NOMO-1 treated with DMSO at 0.1 percent for 48 hours (cell line): Measurements from ENCODE around the gene KRTAP5-2.
A peak's percentile ranks its signal among the peaks of the same experiment; 100 is the strongest.

Source experiments
- DNase-seq: peaks from one replicate; lab custom pipeline; 2025; ENCODE audit not compliant: unreplicated experiment; lab: John Stamatoyannopoulos, UW

The KRTAP5-2 gene

DNA sequence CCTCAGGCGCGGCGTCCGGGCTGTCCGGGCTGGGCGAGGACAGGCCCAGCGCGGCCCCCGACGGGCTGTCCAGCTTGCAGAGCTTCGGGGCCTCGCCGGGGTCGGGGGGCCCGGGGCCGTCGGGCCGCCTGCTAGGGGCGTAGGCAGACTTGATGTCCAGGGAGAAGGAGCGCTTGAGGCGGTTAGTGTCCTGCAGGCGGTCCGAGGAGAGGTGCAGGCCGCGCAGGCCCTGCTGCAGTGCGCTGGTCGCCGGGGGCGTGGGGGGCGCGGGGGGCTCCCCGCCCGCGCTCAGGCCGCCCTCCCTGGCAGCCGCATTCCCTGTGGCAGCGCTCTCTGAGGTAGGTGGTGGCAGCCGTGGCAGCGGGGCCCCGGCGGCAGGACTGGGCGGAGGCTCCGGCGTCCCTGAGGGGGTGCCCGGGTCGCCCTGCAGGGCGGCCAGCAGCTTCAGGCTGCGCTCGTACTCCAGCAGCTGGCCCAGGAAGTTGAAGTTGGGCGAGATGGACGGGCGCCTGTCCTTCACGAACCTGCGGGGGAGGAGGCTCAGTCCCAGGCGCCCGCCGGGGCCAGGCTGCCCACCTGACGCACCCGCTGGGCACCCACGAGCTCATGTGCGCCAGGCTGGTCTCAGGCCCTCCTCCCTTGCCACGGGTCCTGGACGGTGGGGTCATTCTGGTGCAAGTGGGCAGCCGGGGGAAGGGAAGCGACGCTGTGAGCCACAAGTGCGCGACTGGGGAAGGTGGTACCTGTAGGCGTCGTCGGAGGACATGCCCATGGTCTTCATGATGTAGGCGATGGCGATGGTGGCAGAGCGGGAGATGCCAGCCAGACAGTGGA is 40.8 kb downstream of the KRTAP5-2 start:
- DNase-seq, result no peak

DNA sequence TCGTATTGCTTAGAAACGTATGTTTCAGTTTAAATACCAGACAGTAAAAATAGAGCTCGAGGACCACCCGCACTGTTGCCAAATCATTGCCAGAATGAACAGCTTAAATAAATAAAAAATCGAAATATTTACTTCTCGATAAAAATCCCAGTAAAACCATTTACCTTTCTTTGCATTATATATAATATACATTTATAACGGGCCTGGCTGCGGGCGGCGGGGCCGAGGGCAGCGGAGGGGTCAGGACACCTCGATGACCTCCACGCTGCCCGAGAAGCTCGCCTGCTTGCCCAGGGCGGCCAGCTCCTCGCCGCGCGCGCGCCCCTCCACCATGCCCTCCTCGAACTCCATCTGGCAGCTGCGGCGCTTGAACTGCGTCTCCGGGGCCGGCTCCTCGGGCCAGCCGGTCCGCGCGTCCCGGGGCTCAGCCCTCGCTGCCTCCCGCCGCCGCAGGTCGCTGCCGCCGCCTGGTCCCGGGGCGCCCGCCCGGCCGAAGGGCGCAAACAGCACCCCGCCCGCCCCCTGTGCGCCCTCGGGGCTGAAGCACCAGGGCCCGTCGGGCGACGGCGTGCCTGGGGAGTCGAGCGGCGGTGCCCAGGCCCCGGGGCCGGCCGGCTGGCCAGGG is 41.7 kb downstream of the KRTAP5-2 start:
- DNase-seq, result no peak

DNA sequence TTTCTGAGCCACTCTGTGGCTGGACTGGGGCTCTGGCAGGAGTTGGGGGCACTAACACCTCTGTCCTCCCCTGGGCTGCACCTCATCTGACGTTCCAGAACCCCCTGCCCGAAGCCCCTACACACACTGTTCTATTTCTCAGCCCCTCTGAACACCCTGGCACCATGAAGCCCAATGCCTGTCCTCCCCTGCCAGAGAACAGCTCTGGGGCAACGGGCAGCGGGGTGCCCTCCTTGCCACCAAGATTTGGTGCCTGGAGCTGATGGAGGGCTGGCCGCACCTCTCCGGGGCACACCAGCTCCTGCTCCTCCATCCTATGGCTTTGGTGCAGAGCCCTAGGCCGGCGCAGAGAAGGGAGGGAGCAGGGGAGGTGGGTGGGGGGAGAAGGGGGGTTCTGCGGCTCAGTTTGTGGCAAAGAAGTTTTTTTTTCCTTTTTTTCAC is 42.4 kb downstream of the KRTAP5-2 start:
- no peak for DNase-seq

DNA sequence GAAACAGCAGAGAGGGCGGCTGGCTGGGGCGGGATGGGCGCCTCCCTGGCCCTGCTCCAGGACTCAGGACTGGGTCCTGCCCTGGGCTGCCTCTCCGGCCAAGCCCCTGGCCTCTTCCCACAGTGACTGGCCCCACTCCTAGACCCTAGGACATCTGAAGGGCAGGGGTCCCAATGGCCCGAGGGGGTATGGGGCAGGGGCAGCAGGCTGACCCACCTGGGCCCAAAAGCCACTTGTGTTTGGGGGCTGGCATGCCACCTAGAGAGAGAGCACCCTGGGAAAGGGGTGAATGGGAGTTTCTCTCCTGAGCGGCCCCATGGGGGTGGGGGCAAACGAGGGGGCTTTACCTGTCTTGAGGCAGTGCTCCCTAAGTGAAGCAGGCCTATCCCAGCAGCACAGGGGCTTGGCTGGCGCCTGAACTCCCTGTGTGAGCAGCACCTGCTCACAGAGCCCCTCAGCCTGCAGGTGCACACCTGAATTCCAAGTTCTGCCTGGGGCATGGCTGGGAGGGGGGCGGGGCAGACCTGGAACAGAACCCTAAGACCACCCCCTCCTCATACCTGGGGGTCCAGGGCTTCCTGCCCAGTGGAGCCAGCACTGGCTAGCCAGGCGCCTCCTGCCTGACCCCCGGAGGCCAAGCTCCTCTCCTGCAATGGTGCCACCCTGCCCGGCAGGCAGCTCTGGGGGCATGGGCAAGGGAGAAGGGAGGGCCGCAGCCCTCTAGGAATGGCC is 42.9 kb downstream of the KRTAP5-2 start:
- DNase-seq, result no peak

DNA sequence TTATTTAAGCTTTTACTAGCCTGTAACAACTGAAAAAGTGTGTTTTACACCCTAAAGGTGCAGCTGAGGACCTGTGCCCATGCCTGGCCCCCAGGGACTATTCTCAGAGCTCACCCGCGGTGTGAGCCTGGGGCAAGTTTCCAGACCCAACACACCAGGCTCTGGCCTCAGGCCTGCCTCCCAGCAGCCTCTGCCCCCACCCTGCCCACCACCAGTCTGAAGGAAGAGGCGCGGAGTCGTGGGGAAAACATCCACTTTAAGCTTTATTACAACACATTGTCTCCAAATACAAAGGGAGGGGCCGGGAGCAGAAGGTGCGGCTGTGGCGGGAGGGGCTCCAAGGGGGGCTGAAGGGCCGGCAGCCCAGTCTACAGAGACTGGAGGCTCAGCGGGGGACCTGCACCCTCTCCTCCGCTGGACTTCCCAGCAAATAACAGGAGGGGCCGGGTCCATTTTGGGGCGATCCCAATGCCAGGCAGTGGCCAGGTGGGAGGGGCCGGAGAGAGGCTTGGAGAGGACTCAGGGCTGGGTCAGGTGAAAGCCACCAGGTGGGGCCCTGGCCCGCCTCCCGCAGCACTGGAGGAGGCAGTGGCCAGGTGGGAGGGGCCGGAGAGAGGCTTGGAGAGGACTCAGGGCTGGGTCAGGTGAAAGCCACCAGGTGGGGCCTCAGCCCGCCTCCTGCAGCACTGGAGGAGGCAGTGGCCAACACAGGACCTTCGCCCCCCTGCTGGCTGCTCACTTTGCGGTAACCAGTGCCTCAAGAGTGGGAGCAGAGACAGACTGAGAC is 44.1 kb downstream of the KRTAP5-2 start:
- DNase-seq, result no peak

DNA sequence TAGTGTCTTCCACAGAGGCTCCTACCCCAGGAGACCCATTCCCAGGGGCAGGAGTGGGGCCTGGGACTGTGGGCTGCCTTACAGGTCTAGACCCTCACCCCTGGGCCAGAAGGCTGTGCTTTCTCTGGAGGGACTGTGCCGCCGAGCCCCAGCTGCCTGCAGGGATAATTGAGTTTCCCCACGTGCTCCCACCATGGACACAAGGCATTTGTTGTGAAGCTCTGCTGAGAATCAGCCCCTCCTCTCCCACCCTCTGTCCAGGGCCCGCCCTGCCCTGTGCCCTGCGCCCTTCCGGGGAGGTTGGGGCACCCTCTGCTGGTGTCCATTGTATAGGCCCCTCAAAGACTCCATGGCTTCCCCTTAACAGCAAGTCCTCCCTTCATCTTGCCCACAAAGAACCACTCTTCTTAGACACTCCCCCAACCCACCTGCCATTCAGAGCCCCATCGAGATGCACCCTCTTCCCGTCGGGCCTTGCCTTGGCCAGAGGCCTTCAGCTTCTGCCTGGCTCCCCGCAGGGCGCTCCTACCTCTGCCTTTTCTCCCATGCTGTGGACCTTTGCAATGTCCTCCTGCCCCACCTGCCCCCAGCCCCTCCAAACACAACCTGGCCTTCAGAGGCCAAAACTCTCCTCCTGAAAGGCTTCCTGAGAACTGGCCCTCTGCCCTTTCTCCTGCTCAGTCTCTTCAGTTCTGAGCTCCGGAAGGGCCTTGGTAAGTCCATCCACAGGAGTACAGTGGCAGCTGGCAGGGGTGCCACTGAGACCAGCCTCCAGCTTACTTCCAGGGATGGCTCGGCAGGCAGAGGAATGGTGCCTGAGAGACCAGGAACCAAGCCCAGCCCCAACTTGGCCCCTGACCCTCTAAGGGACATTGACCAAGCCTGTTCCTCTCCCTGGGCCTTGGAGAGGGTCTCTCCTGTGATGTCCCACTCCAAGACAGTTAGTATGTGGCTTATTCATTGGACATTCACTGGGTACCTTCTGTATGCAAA is 48.5 kb downstream of the KRTAP5-2 start:
- no peak for DNase-seq

DNA sequence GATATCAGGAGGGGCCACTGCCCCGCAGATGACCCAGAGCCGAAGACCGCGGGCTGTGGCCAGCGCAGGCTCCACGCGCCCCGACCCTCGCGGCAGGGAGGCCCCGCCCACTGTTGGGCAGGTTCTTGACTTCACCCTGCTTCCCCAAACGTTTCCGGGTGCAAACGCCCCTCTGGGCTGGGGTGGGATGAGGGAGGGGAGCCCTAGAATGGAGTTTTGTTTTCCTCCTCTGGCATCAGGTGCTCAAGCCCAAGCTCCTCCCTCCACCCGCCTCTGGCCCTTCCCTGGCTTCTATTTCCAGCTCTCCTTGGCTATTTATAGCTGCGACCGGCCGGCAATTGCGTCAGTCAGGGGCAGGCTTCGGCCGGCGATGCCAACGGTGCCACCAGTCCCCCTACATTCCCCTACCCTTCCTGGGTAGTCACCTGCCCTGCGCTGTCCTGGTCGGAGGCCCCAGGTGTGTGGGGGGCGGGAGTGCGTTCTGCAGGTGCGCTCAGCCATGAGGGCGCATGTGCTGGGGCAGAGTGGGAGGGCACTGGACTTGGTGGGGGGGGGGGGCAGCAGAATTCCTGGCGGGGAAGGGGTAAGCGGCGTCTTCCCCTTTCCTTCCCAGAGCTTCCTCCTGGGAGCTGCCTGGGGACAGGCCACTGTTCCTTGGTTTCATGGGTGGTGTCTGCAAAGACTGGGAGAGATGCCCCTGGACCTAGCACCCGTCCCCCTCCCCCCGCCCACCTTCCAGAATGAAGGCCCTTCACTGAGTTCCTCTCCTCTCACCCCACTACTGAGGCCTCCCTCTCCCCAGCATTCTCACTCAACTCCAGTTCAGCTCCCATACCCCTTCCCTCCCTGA is 49.6 kb downstream of the KRTAP5-2 start:
- DNase-seq, result peak; percentile 16

DNA sequence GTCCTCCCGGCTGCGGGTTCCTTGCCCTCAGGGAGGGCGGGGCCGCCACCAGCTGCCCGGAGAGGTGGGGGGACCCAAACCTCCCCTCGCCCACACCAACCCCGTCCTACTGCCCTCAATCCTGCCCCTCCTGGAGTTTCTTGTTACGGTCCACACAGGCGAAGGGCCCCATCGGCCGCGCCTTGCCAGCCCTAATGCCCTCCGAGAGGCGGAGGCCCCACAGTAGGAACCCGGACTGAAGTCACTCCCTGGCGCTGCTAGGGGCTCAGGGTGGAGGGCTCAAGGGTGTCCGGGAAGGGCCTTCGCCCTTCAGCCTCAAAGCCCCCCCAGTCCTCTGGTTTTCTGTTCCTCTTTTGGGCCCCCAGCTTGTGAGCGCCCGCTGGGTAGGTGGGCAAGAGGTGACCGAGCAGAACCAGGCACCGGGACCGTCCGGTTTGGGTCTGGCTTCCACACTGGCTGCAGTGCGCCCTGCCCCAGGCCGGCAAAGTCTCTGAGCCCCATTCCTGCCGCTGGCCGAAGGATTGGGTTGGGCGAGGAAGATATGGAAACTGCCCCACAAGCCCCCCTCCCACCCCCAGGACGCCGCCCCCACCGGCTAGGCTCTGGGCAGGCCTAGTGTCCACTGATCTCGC is 50.5 kb downstream of the KRTAP5-2 start:
- DNase-seq, result no peak
